Uterus (tissue), 4 donors: ENCODE measurements around the gene GDF7. TPM values are rescaled to one million over a fixed set of nuclear protein-coding genes. Genes with fewer than 3 reads are reported as not detected.

Source experiments
- DNase-seq, 2 donors: peaks; one replicate each; pipeline ENCODE4 v3.0.0-alpha.2; 2019 to 2020
- H3K27ac ChIP-seq, 2 donors: fragments of 200-600 bp; sonication (generic); 1 replicate in 1 of 2; 2 replicates in 1 of 2; pipeline ENCODE4 v1.5.1; 2016 to 2018
- H3K27me3 ChIP-seq, 2 donors: fragments of 200-600 bp; sonication (generic); one replicate each; pipeline ENCODE4 v1.5.1; 2018 to 2019; ENCODE audit warnings: control low read depth in 1 of 2
- H3K36me3 ChIP-seq, 2 donors: fragments of 200-600 bp; sonication (generic); one replicate each; pipeline ENCODE4 v1.5.1; 2019; ENCODE audit warnings: control low read depth in 1 of 2
- H3K4me1 ChIP-seq, 2 donors: fragments of 200-600 bp; sonication (generic); one replicate each; pipeline ENCODE4 v1.5.1; 2018 to 2019; ENCODE audit warnings: control low read depth in 1 of 2
- H3K4me3 ChIP-seq, 2 donors: fragments of 200-600 bp; sonication (generic); 1 replicate in 1 of 2; 2 replicates in 1 of 2; pipeline ENCODE4 v1.5.1; 2018 to 2019; ENCODE audit warnings: mild to moderate bottlenecking in 1 of 2
- H3K9me3 ChIP-seq, 2 donors: fragments of 200-600 bp; sonication (generic); one replicate each; pipeline ENCODE4 v1.5.1; 2019; ENCODE audit warnings: control low read depth in 1 of 2
- POLR2A ChIP-seq, 2 donors: fragments of 450-650 bp; IDR thresholded peaks; one replicate each; pipeline ENCODE4 v1.6.1; 2016; ENCODE audit warnings: antibody characterized with exemption in 2 of 2, mild to moderate bottlenecking in 1 of 2, moderate library complexity in 1 of 2
- intact Hi-C: fragments of 100-400 bp; cut with DNase I; formaldehyde crosslinking; loops from one replicate; pipeline ENCODE4 v1.15.1; 2023; ENCODE audit warnings: low total_unique reads
- total RNA-seq, 4 donors: library from RNA; depleted of rRNA in 3 of 4; stranded (reverse); fragments of >200 nt in 3 of 4; gene quantifications; one replicate each; pipeline versions ENCODE4 v1.1.0 to v1.2.4, GENCODE V29; 2014 to 2023
- TF ChIP-seq, protein P1 (sequence below), 4 experiments: fragments of 200-600 bp in 2 of 4; fragments of 450-650 bp in 2 of 4; sonication (generic) in 2 of 4; IDR thresholded peaks; one replicate each; pipeline ENCODE4 v1.5.1; 2016 to 2019; ENCODE audit warnings: antibody characterized with exemption in 4 of 4, mild to moderate bottlenecking in 2 of 4, moderate library complexity in 1 of 4
- donor health status: DM: yes; HTN: yes; CAD: no.

GDF7 gene
- total RNA-seq, 4 donors from 2014 or later: 1.5 to 45.6 (median 5.4) TPM

DNA sequence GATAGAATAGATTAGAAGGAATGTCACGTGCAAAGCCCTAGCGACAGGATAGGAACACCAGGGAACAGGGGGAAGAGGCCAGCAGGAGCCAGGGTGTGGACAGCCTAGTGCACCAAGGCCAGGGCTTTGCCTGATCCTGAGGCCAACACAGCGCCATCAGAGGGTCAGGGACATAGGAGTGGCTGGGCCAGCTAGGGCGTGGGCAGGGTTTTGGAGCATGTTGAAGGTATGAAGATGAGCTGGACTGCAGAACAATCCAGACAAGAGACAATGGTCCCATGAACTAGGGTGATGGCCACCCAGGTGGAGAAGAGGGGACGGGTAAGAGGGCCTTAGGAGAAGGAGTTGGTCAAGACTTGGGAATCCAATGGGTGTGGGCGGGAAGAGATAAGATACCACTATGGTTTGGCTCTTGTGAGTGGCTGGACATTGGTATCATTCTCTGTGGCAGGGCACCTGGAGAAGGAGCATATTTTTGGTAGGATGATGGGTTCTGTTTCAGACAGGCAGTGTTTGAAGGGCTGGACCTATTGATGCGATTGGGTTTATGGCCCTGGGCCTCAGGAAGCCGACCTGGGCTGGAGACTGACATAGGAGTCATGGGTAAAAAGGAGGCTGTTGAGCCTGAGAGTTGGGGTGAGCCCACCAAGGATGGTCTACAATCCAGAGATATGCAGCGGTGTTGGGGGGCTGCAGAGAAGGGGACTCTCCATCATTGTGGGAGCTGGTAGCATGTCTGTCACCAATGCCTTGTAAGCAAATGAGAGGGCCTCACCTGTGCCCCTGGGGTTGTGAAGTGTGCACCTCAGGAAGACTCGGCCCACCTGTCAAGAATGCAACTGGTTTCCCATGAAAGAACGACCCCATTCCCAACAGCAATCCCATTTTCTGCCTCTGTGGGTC lies 14.0 kb upstream of the GDF7 start:
- Histone ChIP-seq H3K9me3 (no peaks in the 10 kb centered on the region), H3K36me3 (no peaks in the 10 kb centered on the region), H3K4me3 (no peak overlapping the region), H3K27ac (no peak overlapping the region), H3K4me1 (peaks cover 0 to 19% of the 10 kb centered on the region in 2 donors), H3K27me3 (no peaks in the 10 kb centered on the region)
- DNase-seq: no peak
- no peak for TF ChIP-seq POLR2A (IDR thresholded peaks at IDR 0.05)
- TF ChIP-seq, protein P1, sequence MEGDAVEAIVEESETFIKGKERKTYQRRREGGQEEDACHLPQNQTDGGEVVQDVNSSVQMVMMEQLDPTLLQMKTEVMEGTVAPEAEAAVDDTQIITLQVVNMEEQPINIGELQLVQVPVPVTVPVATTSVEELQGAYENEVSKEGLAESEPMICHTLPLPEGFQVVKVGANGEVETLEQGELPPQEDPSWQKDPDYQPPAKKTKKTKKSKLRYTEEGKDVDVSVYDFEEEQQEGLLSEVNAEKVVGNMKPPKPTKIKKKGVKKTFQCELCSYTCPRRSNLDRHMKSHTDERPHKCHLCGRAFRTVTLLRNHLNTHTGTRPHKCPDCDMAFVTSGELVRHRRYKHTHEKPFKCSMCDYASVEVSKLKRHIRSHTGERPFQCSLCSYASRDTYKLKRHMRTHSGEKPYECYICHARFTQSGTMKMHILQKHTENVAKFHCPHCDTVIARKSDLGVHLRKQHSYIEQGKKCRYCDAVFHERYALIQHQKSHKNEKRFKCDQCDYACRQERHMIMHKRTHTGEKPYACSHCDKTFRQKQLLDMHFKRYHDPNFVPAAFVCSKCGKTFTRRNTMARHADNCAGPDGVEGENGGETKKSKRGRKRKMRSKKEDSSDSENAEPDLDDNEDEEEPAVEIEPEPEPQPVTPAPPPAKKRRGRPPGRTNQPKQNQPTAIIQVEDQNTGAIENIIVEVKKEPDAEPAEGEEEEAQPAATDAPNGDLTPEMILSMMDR (IDR thresholded peaks at IDR 0.05): no peak
- intact Hi-C loops: no loop called here

DNA sequence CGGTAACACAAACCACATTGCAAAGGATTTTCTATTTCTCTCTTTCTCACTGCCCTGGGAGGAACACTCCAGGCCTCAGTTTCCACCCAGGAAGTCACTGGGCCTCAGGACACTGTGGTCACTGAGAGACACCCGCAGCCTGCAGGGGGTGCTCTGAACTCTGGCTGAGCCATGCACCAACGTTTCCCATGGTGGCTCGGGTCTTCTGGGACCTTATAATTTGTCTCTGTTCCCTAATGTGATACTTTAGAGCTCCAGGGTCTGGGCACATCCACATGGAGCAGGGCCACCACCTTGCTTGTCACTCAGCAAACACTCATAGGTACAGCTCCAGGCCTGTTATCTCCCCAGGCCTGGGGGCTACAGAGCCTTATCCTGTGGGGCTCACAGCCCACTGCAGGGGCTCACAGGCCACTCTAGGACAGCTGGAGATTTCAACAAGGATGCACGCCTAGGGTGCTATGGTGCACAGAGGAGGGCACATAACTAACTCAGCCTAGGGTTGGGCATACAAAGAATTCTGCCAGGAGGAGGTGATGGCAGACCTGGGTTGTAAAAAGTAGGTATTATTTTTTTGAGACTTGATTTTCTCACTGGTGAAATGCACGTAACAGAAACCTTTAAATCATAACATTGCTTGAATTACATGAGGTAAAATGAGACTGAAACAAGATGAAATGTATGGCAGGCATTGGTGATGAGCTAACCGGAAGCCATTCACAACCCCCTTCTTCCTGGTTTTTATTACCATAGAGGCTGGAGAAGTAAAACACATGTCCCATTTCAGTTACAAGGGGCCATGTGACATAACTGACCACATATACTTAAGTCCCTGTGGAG lies 13.0 kb upstream of the GDF7 start:
- Histone ChIP-seq H3K27me3 (no peaks in the 10 kb centered on the region), H3K4me3 (no peak overlapping the region), H3K36me3 (no peaks in the 10 kb centered on the region), H3K4me1 (peaks cover 0 to 9% of the 10 kb centered on the region in 2 donors), H3K27ac (no peak overlapping the region), H3K9me3 (no peaks in the 10 kb centered on the region)
- TF ChIP-seq, protein P1 (IDR thresholded peaks at IDR 0.05): no peak
- no peak for TF ChIP-seq POLR2A (IDR thresholded peaks at IDR 0.05)
- intact Hi-C loops: no loop called here
- no peak for DNase-seq

DNA sequence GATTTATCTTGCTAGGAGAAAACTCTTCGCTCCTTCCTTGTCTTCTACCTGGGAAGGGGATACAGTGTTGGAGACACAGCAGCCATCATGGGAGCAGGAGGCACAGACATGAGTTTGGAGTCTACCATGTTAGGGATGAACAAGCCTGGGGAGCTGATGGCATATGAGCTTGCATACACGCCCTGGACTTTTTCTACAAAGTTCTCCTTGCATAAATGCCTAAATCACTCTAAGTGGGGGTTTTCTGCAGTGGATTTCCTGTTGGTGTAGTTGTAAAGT lies 12.5 kb upstream of the GDF7 start:
- no peaks in the 10 kb centered on the region for H3K9me3 ChIP-seq
- no peak overlapping the region for H3K4me3 ChIP-seq
- DNase-seq: no peak
- intact Hi-C loops: no loop called here
- H3K4me1 ChIP-seq: peaks cover 0 to 3% of the 10 kb centered on the region in 2 donors
- H3K27me3 ChIP-seq: no peaks in the 10 kb centered on the region
- H3K36me3 ChIP-seq: no peaks in the 10 kb centered on the region
- no peak for TF ChIP-seq POLR2A (IDR thresholded peaks at IDR 0.05)
- TF ChIP-seq, protein P1 (IDR thresholded peaks at IDR 0.05): no peak
- no peak overlapping the region for H3K27ac ChIP-seq

DNA sequence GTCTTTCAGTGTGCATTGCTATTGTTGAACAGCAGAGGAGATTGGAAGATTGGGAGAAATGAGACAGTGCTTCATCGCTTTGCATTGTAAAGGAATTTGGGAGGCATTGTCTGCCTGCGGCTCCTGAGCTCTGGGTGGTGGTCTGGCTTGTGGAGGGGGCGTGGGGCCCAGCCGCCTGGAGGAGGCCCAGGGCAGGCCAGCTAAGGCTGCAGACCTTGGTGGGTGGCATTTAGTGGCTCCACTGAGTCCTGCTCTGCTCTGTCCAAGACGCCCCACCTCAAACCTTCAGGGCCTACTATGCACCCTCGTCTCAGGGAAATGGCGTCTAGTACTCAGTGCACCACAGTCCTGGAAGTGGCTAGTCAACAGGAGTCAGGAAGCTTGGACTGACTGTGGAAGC lies 10.4 kb upstream of the GDF7 start:
- no peaks in the 10 kb centered on the region for H3K36me3 ChIP-seq
- intact Hi-C loops: no loop called here
- no peak for TF ChIP-seq POLR2A (IDR thresholded peaks at IDR 0.05)
- TF ChIP-seq, protein P1 (IDR thresholded peaks at IDR 0.05): no peak
- no peak for DNase-seq
- no peak overlapping the region for H3K4me3 ChIP-seq
- H3K9me3 ChIP-seq: no peaks in the 10 kb centered on the region
- peaks cover 0 to 7% of the 10 kb centered on the region in 2 donors for H3K27me3 ChIP-seq
- H3K4me1 ChIP-seq: no peaks in the 10 kb centered on the region
- no peak overlapping the region for H3K27ac ChIP-seq
